ENCODE measurements around the gene TNRC6C.

DNA sequence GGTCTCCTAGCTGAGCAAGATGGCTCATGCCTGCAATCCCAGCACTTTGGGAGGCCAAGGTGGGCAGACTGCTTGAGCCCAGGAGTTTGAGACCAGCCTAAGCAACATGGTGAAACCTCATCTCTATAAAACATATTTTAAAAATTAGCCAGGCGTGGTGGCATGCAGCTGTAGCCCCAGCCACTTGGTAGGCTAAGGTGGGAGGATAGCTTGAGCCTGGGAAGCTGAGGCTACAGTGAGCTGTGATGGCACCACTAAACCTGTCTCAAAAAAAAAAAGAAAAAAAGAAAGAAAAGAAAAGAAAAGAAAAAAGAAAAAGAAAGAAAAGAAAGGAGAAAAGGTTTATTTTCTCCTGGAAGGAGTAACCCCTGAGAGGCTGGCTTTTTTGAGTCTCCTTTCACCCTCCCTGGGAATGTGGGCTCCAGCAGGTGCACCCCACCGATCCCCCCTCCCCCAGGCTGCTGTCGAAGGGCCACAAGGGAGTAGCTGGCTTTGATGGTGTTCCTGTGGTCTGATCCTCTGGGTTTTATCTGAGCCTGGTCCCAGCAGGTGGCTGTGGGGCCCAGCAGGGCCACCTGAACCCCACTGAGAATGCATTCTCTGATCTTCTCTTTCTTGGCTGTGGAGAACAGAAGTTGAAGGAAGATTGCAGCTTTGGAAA lies 29.9 kb upstream of the TNRC6C start:
- TF ChIP-seq, protein P1, sequence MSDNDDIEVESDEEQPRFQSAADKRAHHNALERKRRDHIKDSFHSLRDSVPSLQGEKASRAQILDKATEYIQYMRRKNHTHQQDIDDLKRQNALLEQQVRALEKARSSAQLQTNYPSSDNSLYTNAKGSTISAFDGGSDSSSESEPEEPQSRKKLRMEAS (IDR thresholded peaks at IDR 0.05; ENCODE audit: low read depth, low read length), result no peak
- TF ChIP-seq, protein P2, sequence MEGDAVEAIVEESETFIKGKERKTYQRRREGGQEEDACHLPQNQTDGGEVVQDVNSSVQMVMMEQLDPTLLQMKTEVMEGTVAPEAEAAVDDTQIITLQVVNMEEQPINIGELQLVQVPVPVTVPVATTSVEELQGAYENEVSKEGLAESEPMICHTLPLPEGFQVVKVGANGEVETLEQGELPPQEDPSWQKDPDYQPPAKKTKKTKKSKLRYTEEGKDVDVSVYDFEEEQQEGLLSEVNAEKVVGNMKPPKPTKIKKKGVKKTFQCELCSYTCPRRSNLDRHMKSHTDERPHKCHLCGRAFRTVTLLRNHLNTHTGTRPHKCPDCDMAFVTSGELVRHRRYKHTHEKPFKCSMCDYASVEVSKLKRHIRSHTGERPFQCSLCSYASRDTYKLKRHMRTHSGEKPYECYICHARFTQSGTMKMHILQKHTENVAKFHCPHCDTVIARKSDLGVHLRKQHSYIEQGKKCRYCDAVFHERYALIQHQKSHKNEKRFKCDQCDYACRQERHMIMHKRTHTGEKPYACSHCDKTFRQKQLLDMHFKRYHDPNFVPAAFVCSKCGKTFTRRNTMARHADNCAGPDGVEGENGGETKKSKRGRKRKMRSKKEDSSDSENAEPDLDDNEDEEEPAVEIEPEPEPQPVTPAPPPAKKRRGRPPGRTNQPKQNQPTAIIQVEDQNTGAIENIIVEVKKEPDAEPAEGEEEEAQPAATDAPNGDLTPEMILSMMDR (IDR thresholded peaks at IDR 0.05; ENCODE audit: low read depth, low read length), result no peak
- TF ChIP-seq POLR2A (IDR thresholded peaks at IDR 0.05; ENCODE audit: extremely low read depth, insufficient read length) (no peak), MYC (IDR thresholded peaks at IDR 0.05; ENCODE audit: low read depth, low read length) (no peak)

All from NB4 (cell line).